ENCODE data around the gene PAX5. TPM values are rescaled to one million over a fixed set of nuclear protein-coding genes. Genes with fewer than 3 reads are reported as not detected.
A peak's percentile ranks its signal among the peaks of the same experiment; 100 is the strongest.

The PAX5 gene
- total and polyA plus RNA-seq, 2 donors (not counting 1 experiment from before 2014, with no cell fraction given), result not detected

DNA sequence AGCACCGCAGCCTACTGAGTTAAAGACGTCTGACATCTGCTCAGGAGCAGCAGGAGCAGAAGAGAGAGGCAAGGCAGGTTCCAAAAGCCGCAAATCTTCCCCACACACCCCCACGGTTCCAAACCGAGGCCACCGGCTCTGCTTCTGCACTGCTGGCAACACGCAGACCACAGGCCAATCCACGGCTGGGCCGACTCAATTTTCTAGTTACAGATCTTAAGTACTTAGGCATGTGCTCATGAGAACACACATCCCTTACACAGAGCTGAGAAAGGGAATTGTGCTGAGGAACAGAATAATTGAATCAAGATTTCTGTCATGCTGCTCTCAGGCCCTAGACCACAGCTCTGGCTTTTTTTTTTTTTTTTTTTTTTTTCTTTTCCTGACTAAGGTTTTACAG is 32.6 kb downstream of the PAX5 start:
- Histone ChIP-seq H2AFZ (ENCODE audit: low read length) (no peak overlapping the region), H3K27me3 (ENCODE audit: control insufficient read depth, insufficient read depth, low read length) (peaks cover 28% of the 10 kb centered on the region), H3K4me2 (ENCODE audit: extremely low read depth, insufficient read depth, low read length) (no peak overlapping the region), H3K27ac (ENCODE audit: insufficient read depth, low read length) (no peak overlapping the region), H4K20me1 (ENCODE audit: control insufficient read depth, extremely low read depth, insufficient read depth, low read length) (no peaks in the 10 kb centered on the region), H3K36me3 (ENCODE audit: control insufficient read depth, insufficient read depth, low read length) (no peaks in the 10 kb centered on the region), H3K79me2 (ENCODE audit: control insufficient read depth, insufficient read depth, low read length) (no peaks in the 10 kb centered on the region), H3K9me3 (ENCODE audit: control insufficient read depth, insufficient read depth, low read depth, low read length) (no peaks in the 10 kb centered on the region), H3K9ac (ENCODE audit: insufficient read depth, low read length) (no peak overlapping the region), H3K4me3 (replicated peaks in 1 of 4; ENCODE audit: control extremely low read depth in 1 of 4, insufficient read depth in 1 of 4, low read depth in 3 of 4, low read length in 4 of 4) (no peak overlapping the region), H3K4me1 (ENCODE audit: control insufficient read depth, extremely low read depth, insufficient read depth, low read length) (no peaks in the 10 kb centered on the region)
- TF ChIP-seq EZH2 (IDR thresholded peaks at IDR 0.05; ENCODE audit: low read length, missing control alignments), result peak; percentile 45
- no peak for TF ChIP-seq CTCF (conservative IDR thresholded peaks at IDR 0.05 in 1 of 2, IDR thresholded peaks at IDR 0.05 in 1 of 2; ENCODE audit: low read depth in 1 of 2, low read length in 2 of 2)
- no peak for DNase-seq (ENCODE audit: low read depth in 2 of 2)

DNA sequence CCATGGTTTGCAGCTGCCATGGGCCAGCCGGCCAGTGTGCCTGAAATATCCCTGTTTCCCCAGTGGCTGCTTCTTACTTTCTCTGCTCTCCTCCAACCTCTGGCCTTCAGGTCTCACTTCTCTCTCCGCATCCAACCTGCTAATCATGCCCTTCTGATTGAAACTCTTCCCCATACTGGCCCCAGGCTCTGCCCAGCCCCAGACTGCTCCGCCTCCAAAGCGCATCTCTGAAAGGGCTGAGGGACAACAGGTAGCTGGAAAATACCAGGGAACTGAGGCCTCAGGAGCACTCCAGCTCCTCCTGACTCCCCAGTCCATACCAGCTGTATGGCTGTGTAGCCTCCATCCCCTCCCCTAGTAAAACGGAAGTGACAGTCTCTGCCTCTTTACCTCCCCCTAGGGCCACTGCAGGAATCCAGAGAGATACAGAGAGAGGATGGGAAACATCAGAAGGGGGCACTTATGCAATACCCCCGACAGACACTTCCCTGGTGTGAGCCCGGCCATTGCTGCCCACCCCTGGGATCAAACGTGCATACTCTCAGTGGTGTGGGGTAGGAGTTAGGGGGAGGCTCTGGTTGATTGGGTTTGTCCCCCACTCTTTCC is 34.2 kb downstream of the PAX5 start:
- peaks cover 23% of the 10 kb centered on the region for H3K27me3 ChIP-seq (ENCODE audit: control insufficient read depth, insufficient read depth, low read length)

DNA sequence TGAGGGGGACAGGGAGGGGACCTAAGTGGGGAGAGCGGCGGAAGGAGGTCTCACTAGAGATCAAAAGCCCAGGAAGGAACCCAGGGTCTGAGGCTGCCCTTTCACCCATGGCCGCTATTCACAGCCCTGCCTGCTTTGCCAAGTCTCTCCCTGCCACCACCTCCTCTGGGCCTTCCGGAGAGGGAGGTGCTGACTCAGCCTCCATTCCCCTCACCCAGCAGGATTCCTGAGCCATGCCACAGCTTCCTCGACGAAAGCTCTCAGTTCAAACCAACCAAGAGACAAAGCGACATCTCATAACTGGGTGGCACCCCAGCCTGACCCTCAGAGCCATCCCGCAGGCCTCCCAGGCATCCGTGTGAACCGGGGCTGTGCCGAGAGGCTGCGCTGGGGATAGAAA is 36.7 kb downstream of the PAX5 start:
- Histone ChIP-seq H3K4me2 (ENCODE audit: extremely low read depth, insufficient read depth, low read length) (no peak overlapping the region), H3K4me3 (replicated peaks in 1 of 4; ENCODE audit: control extremely low read depth in 1 of 4, insufficient read depth in 1 of 4, low read depth in 3 of 4, low read length in 4 of 4) (no peak overlapping the region), H3K36me3 (ENCODE audit: control insufficient read depth, insufficient read depth, low read length) (no peaks in the 10 kb centered on the region), H3K27ac (ENCODE audit: insufficient read depth, low read length) (no peak overlapping the region), H4K20me1 (ENCODE audit: control insufficient read depth, extremely low read depth, insufficient read depth, low read length) (no peaks in the 10 kb centered on the region), H3K27me3 (ENCODE audit: control insufficient read depth, insufficient read depth, low read length) (peaks cover 12% of the 10 kb centered on the region), H3K79me2 (ENCODE audit: control insufficient read depth, insufficient read depth, low read length) (no peaks in the 10 kb centered on the region), H3K4me1 (ENCODE audit: control insufficient read depth, extremely low read depth, insufficient read depth, low read length) (peaks cover 3% of the 10 kb centered on the region), H3K9me3 (ENCODE audit: control insufficient read depth, insufficient read depth, low read depth, low read length) (no peaks in the 10 kb centered on the region), H3K9ac (ENCODE audit: insufficient read depth, low read length) (no peak overlapping the region), H2AFZ (ENCODE audit: low read length) (no peak overlapping the region)
- TF ChIP-seq CTCF (conservative IDR thresholded peaks at IDR 0.05 in 1 of 2, IDR thresholded peaks at IDR 0.05 in 1 of 2; ENCODE audit: low read depth in 1 of 2, low read length in 2 of 2) (no peak), EZH2 (IDR thresholded peaks at IDR 0.05; ENCODE audit: low read length, missing control alignments) (no peak)
- DNase-seq (ENCODE audit: low read depth in 2 of 2), result peak in 1 of 2 donors; percentile 42

More for the DNA sequence above, 34.2 kb downstream of the PAX5 start:
- Histone ChIP-seq H2AFZ (ENCODE audit: low read length) (no peak overlapping the region), H3K9ac (ENCODE audit: insufficient read depth, low read length) (no peak overlapping the region), H4K20me1 (ENCODE audit: control insufficient read depth, extremely low read depth, insufficient read depth, low read length) (no peaks in the 10 kb centered on the region), H3K36me3 (ENCODE audit: control insufficient read depth, insufficient read depth, low read length) (no peaks in the 10 kb centered on the region), H3K9me3 (ENCODE audit: control insufficient read depth, insufficient read depth, low read depth, low read length) (no peaks in the 10 kb centered on the region), H3K79me2 (ENCODE audit: control insufficient read depth, insufficient read depth, low read length) (no peaks in the 10 kb centered on the region), H3K27ac (ENCODE audit: insufficient read depth, low read length) (no peak overlapping the region), H3K4me3 (replicated peaks in 1 of 4; ENCODE audit: control extremely low read depth in 1 of 4, insufficient read depth in 1 of 4, low read depth in 3 of 4, low read length in 4 of 4) (no peak overlapping the region), H3K4me2 (ENCODE audit: extremely low read depth, insufficient read depth, low read length) (no peak overlapping the region), H3K4me1 (ENCODE audit: control insufficient read depth, extremely low read depth, insufficient read depth, low read length) (peaks cover 3% of the 10 kb centered on the region)
- no peak for DNase-seq (ENCODE audit: low read depth in 2 of 2)
- no peak for TF ChIP-seq CTCF (conservative IDR thresholded peaks at IDR 0.05 in 1 of 2, IDR thresholded peaks at IDR 0.05 in 1 of 2; ENCODE audit: low read depth in 1 of 2, low read length in 2 of 2)
